Measurements from ENCODE around the gene SDK2. TPM values are rescaled to one million over a fixed set of nuclear protein-coding genes. Genes with fewer than 3 reads are reported as not detected.

SDK2 gene
- total and polyA plus RNA-seq, 8 donors, result 0.04 to 0.31 (median 0.17) TPM

- intact Hi-C loops (cut with DNase I), result no loop called here
- 60 to 62% methylated on average over 9 to 11 of the region's 11 CpGs for WGBS, 2 donors
- FAIRE-seq (no peak), ATAC-seq (no peak), DNase-seq (peak in 1 of 6 donors; percentile 29)
- no peaks in the 10 kb centered on the region for H3K9me3 ChIP-seq
- H3K4me3 ChIP-seq, result no peak overlapping the region
- no peaks in the 10 kb centered on the region for H3K27me3 ChIP-seq
- TF ChIP-seq CTCF (IDR thresholded peaks at IDR 0.05), result no peak
- H3K36me3 ChIP-seq, result no peaks in the 10 kb centered on the region
- no peaks in the 10 kb centered on the region for H3K4me1 ChIP-seq
- H3K27ac ChIP-seq, result no peak overlapping the region
Measured at GRCh38 chr17:73546114-73546513, 98.1 kb downstream of the SDK2 start.

- no peaks in the 10 kb centered on the region for H3K36me3 ChIP-seq
- 63 to 73% methylated on average over 17 of the region's 17 CpGs for WGBS, 2 donors
- no peak overlapping the region for H3K27ac ChIP-seq
- H3K9me3 ChIP-seq, result no peaks in the 10 kb centered on the region
- DNase-seq (peak in 1 of 6 donors; percentile 21), FAIRE-seq (no peak), ATAC-seq (no peak)
- H3K4me3 ChIP-seq, result no peak overlapping the region
- TF ChIP-seq CTCF (IDR thresholded peaks at IDR 0.05), result no peak
- intact Hi-C loops (cut with DNase I), result no loop called here
- no peaks in the 10 kb centered on the region for H3K4me1 ChIP-seq
- H3K27me3 ChIP-seq, result no peaks in the 10 kb centered on the region
Measured at GRCh38 chr17:73545109-73546032, 98.9 kb downstream of the SDK2 start.

GRCh38 chr17:73544333-73544732 is 99.9 kb downstream of the SDK2 start:
- no peaks in the 10 kb centered on the region for H3K9me3 ChIP-seq
- no peak overlapping the region for H3K4me3 ChIP-seq
- DNase-seq (no peak), ATAC-seq (no peak), FAIRE-seq (no peak)
- no peak overlapping the region for H3K27ac ChIP-seq
- H3K4me1 ChIP-seq, result no peaks in the 10 kb centered on the region
- intact Hi-C loops (cut with DNase I), result no loop called here
- no peaks in the 10 kb centered on the region for H3K27me3 ChIP-seq
- H3K36me3 ChIP-seq, result no peaks in the 10 kb centered on the region
- no peak for TF ChIP-seq CTCF (IDR thresholded peaks at IDR 0.05)
- WGBS, 2 donors, result 62 to 74% methylated on average over 5 of the region's 5 CpGs

GRCh38 chr17:73542323-73542722 is 101.9 kb downstream of the SDK2 start:
- H3K27ac ChIP-seq, result no peak overlapping the region
- no peaks in the 10 kb centered on the region for H3K9me3 ChIP-seq
- TF ChIP-seq CTCF (IDR thresholded peaks at IDR 0.05), result no peak
- H3K4me1 ChIP-seq, result no peaks in the 10 kb centered on the region
- intact Hi-C loops (cut with DNase I), result no loop called here
- H3K4me3 ChIP-seq, result no peak overlapping the region
- no peak for ATAC-seq
- no peaks in the 10 kb centered on the region for H3K36me3 ChIP-seq
- WGBS, 2 donors, result 54 to 61% methylated on average over 9 of the region's 9 CpGs
- no peak for DNase-seq
- H3K27me3 ChIP-seq, result no peaks in the 10 kb centered on the region
- no peak for FAIRE-seq

GRCh38 chr17:73541561-73541981 is 102.7 kb downstream of the SDK2 start:
- H3K27ac ChIP-seq, result no peak overlapping the region
- intact Hi-C loops (cut with DNase I), result no loop called here
- ATAC-seq (no peak), FAIRE-seq (no peak), DNase-seq (no peak)
- TF ChIP-seq CTCF (IDR thresholded peaks at IDR 0.05), result no peak
- H3K9me3 ChIP-seq, result no peaks in the 10 kb centered on the region
- 50 to 58% methylated on average over 16 of the region's 16 CpGs for WGBS, 2 donors
- H3K27me3 ChIP-seq, result no peaks in the 10 kb centered on the region
- no peak overlapping the region for H3K4me3 ChIP-seq
- H3K36me3 ChIP-seq, result no peaks in the 10 kb centered on the region
- H3K4me1 ChIP-seq, result no peaks in the 10 kb centered on the region
